HepG2 (cell line): Measurements from ENCODE around the gene SDCCAG8. TPM values are rescaled to one million over a fixed set of nuclear protein-coding genes. Genes with fewer than 3 reads are reported as not detected.

ENCODE experiments used
- ATAC-seq: fragments of 200-7000 bp; cut with Tn5 transposase; 3 replicates; pipeline ENCODE4 v1.9.1; 2020; ENCODE audit warnings: mild to moderate bottlenecking, moderate library complexity
- BruUV-seq: library from RNA; stranded (reverse); fragments of 400-500 nt; replicated peaks from 2 replicates; lab custom pipeline; 2021; lab: Mats Ljungman, UMichigan
- CTCF ChIA-PET: fragments of 300-600 bp; formaldehyde crosslinking; extraction: SDS; loops from one replicate; lab custom pipeline; 2021; ENCODE audit warnings: low total read pairs, inconsistent platforms, low intra/inter-chr PET ratio; lab: Yijun Ruan, JAX
- POLR2A ChIA-PET: fragments of 350-600 bp; sonication (Branson Sonifier 250); formaldehyde crosslinking; loops from one replicate; lab custom pipeline; 2020; ENCODE audit warnings: antibody characterized with exemption, inconsistent platforms; lab: Yijun Ruan, JAX
- DNase-seq: peaks from one replicate; pipeline ENCODE4 v3.0.0-alpha.2; 2015; ENCODE audit warnings: low spot score
- FAIRE-seq: peaks from 3 replicates; lab custom pipeline; 2011; peaks lifted over from hg19 to GRCh38; lab: Jason Lieb, UNC
- H2AFZ ChIP-seq: one replicate; pipeline ENCODE4 v1.6.1; 2011; ENCODE audit warnings: low read length, inconsistent platforms
- H3K27ac ChIP-seq: fragments of 300-600 bp; 3 replicates; pipeline ENCODE4 v1.8.0; 2011; ENCODE audit warnings: mixed run types, mild to moderate bottlenecking, mixed read lengths, low read length, inconsistent platforms; ENCODE audit not compliant: insufficient read depth; ENCODE audit errors: extremely low read length
- H3K27me3 ChIP-seq, 2 experiments: fragments of 200-600 bp in 1 of 2; 2 replicates in 1 of 2; 3 replicates in 1 of 2; pipeline versions ENCODE4 v1.6.0 to v1.8.0; 2011; ENCODE audit warnings: low read length in 2 of 2, mild to moderate bottlenecking in 2 of 2, moderate library complexity in 2 of 2, inconsistent platforms in 1 of 2; ENCODE audit not compliant: insufficient read depth in 2 of 2, control insufficient read depth in 1 of 2
- H3K36me3 ChIP-seq, 2 experiments: fragments of 200-600 bp in 1 of 2; replicated peaks in 1 of 2; 2 replicates in 1 of 2; 3 replicates in 1 of 2; pipeline versions ENCODE4 v1.5.1 to v1.8.0; 2011; ENCODE audit warnings: low read length in 2 of 2, inconsistent platforms in 1 of 2; ENCODE audit not compliant: insufficient read depth in 2 of 2, control insufficient read depth in 1 of 2
- H3K4me1 ChIP-seq: 2 replicates; pipeline ENCODE4 v1.5.1; 2012; ENCODE audit warnings: low read length, inconsistent platforms; ENCODE audit not compliant: insufficient read depth
- H3K4me2 ChIP-seq: 2 replicates; pipeline ENCODE4 v1.6.0; 2011; ENCODE audit warnings: low read depth, low read length, inconsistent platforms
- H3K4me3 ChIP-seq, 3 experiments: fragments of 200-600 bp in 1 of 3; sonication (generic), shearing (Covaris generic) in 1 of 3; replicated peaks in 1 of 3; 2 replicates each; pipeline ENCODE4 v1.5.1; 2011 to 2016; ENCODE audit warnings: low read length in 3 of 3, inconsistent platforms in 2 of 3, low read depth in 2 of 3, mild to moderate bottlenecking in 2 of 3, control low read depth in 1 of 3, mixed read lengths in 1 of 3; ENCODE audit not compliant: insufficient read depth in 1 of 3
- H3K79me2 ChIP-seq: one replicate; pipeline ENCODE4 v1.6.1; 2011; ENCODE audit warnings: low read length, inconsistent platforms; ENCODE audit not compliant: insufficient read depth
- H3K9ac ChIP-seq: 2 replicates; pipeline ENCODE4 v1.6.0; 2011; ENCODE audit warnings: mild to moderate bottlenecking, low read depth, low read length, inconsistent platforms; ENCODE audit not compliant: insufficient read depth
- H3K9me3 ChIP-seq: 2 replicates; pipeline ENCODE4 v1.5.1; 2012; ENCODE audit warnings: mild to moderate bottlenecking, low read length
- H4K20me1 ChIP-seq: 2 replicates; pipeline ENCODE4 v1.6.0; 2011; ENCODE audit warnings: inconsistent platforms, mild to moderate bottlenecking, low read length, moderate library complexity; ENCODE audit not compliant: insufficient read depth
- CREBL2 ChIP-seq: sonication (generic); formaldehyde crosslinking; IDR thresholded peaks from 2 replicates; pipeline ENCODE4 v1.8.1; 2023; ENCODE audit warnings: missing genetic modification reagents, mild to moderate bottlenecking, borderline replicate concordance
- DDIT3 ChIP-seq: sonication (generic); formaldehyde crosslinking; IDR thresholded peaks from 2 replicates; pipeline ENCODE4 v1.4.0; 2020; ENCODE audit warnings: mild to moderate bottlenecking, missing genetic modification reagents
- HNF4G ChIP-seq, 2 experiments: sonication (generic) in 1 of 2; formaldehyde crosslinking in 1 of 2; IDR thresholded peaks; 2 replicates each; pipeline versions ENCODE4 v1.4.0 to v1.6.1; 2011 to 2020; ENCODE audit warnings: borderline replicate concordance in 2 of 2, low read depth in 2 of 2, mild to moderate bottlenecking in 2 of 2, low read length in 1 of 2, missing genetic modification reagents in 1 of 2, moderate library complexity in 1 of 2
- ZBTB46 ChIP-seq: sonication (generic); formaldehyde crosslinking; IDR thresholded peaks from 2 replicates; pipeline ENCODE4 v1.4.0; 2020; ENCODE audit warnings: mild to moderate bottlenecking, missing genetic modification reagents, borderline replicate concordance
- ZUFSP ChIP-seq: sonication (generic); formaldehyde crosslinking; IDR thresholded peaks from 2 replicates; pipeline ENCODE4 v1.9.0; 2021; ENCODE audit warnings: missing genetic modification reagents, mild to moderate bottlenecking, borderline replicate concordance
- WGBS: methylation state at CpG from one replicate; pipeline ENCODE4 v1.1.6; 2017; ENCODE audit warnings: low lambda C conversion rate; 5-methylcytosine and 5-hydroxymethylcytosine counted together
- in situ Hi-C: cut with HindIII; loops from 2 replicates; pipeline ENCODE4 v1.10.0; 2017; ENCODE audit warnings: low pct_unique_long_range_greater_than_20kb; ENCODE audit not compliant: extremely low pct_ligation_motif_present
- intact Hi-C: fragments of 100-400 bp; cut with micrococcal nuclease; formaldehyde crosslinking; loops from one replicate; pipeline ENCODE4 v1.10.0; 2022; ENCODE audit not compliant: unreplicated experiment
- polyA plus RNA-seq, 8 experiments: library from polyadenylated mRNA; depleted of rRNA in 3 of 8; stranded (reverse) in 7 of 8; unstranded in 1 of 8; fragments of >200 nt; fragmentation: Illumina TruSeq in 4 of 8; extraction: Trizol in 4 of 8; gene quantifications; 2 replicates each; pipeline versions ENCODE4 v1.2.1 to v1.2.3, GENCODE V29; 2011 to 2016; ENCODE audit warnings: low read depth in 4 of 8, missing spikeins in 1 of 8, mixed read lengths in 1 of 8; ENCODE audit not compliant: insufficient read depth in 1 of 8
- total RNA-seq, 5 experiments: library from RNA; depleted of rRNA; stranded (reverse); fragments of >200 nt; fragmentation: Illumina TruSeq; extraction: Trizol; gene quantifications; 2 replicates each; pipeline ENCODE4 v1.2.3, GENCODE V29; 2016; ENCODE audit warnings: low read depth in 1 of 5

Gene SDCCAG8
- total and polyA plus RNA-seq, 2 of the 13 experiments (the other 11 are each of a cell fraction or from before 2014, with no cell fraction given), result 9.5 to 13.4 TPM

GRCh38 chr1:243413431-243414151 is 157.8 kb downstream of the SDCCAG8 start (continued):
- no peak for TF ChIP-seq HNF4G (IDR thresholded peaks at IDR 0.05; ENCODE audit: borderline replicate concordance, low read depth, low read length)
- no peak for TF ChIP-seq HNF4G (CRISPR knock-in tag; IDR thresholded peaks at IDR 0.05; ENCODE audit: borderline replicate concordance, low read depth)
- TF ChIP-seq CREBL2, result no peak
- no peak for TF ChIP-seq DDIT3
- TF ChIP-seq ZUFSP, result no peak

- 94% methylated on average over 6 of the region's 6 CpGs for WGBS
- no peak overlapping the region for H3K4me2 ChIP-seq
- no TSS peak for BruUV-seq
- H3K27ac ChIP-seq, result no peak overlapping the region
- no peaks in the 10 kb centered on the region for H3K36me3 ChIP-seq
- in situ Hi-C loops (no loop called here), intact Hi-C loops (no loop called here)
- H3K4me1 ChIP-seq, result no peaks in the 10 kb centered on the region
- H4K20me1 ChIP-seq, result no peaks in the 10 kb centered on the region
- H3K4me3 ChIP-seq, result no peak overlapping the region
- no peaks in the 10 kb centered on the region for H3K27me3 ChIP-seq
- no peak overlapping the region for H2AFZ ChIP-seq
- no peak for DNase-seq
- no peak for FAIRE-seq
- CTCF ChIA-PET, result no interaction called here
- no peaks in the 10 kb centered on the region for H3K9me3 ChIP-seq
- POLR2A ChIA-PET, result no interaction called here
- ATAC-seq, result no peak
- H3K79me2 ChIP-seq, result no peaks in the 10 kb centered on the region
- TF ChIP-seq ZBTB46 (CRISPR knock-in tag), result no peak
- H3K9ac ChIP-seq, result no peak overlapping the region
Measured at GRCh38 chr1:243414152-243414494, 158.3 kb downstream of the SDCCAG8 start.
